Stimulated activated CD8-positive, alpha-beta memory T cell treated with anti-CD3 and anti-CD28 coated beads, Interleukin-4, amount 100 ng/mL, for 48 hours (primary cell): ENCODE measurements around the gene MACROH2A1.

Experiments used
- DNase-seq: peaks from one replicate; pipeline ENCODE4 v3.0.0-alpha.2; 2020

MACROH2A1 gene

GRCh38 chr5:135398855-135399793 lies at the start of gene MACROH2A1:
Gene MACROH2A1 (minus strand): TSS chr5:135399231. CDS start chr5:135389093, 10,138 bp downstream.
- DNase-seq: peak; percentile 87

DNA sequence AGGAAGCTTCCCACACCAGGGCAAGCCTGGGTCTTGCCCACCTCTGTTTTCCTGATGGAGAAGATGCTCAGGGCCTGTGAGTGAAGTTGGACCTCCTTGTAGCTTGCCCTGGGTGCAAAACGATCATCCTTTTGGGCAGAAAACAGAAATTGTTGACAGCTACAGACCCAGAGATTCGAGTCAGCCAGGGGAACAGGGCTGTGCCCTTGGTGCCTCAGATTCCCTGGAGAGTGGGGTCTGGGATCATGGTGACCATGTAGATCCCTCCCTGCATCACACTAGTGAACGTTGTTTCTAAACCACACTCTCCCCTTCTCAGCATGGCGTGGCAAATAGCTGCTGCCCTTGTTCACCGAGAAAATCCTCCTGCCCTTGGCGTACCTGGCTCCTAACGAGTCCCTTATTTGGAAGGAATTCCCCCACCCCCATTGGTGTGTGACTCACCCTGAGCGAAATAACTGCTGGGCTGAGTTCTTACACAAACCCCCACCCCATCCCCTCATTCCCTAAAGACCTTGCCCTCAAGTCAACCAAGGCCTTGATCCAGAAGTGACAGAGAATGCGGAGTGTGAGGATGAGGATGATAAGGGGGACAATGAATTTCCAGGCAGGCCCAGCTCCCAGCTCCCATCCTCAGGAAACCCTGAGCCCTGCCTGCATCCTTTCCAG lies 49.2 kb upstream of the MACROH2A1 start:
- no peak for DNase-seq

DNA sequence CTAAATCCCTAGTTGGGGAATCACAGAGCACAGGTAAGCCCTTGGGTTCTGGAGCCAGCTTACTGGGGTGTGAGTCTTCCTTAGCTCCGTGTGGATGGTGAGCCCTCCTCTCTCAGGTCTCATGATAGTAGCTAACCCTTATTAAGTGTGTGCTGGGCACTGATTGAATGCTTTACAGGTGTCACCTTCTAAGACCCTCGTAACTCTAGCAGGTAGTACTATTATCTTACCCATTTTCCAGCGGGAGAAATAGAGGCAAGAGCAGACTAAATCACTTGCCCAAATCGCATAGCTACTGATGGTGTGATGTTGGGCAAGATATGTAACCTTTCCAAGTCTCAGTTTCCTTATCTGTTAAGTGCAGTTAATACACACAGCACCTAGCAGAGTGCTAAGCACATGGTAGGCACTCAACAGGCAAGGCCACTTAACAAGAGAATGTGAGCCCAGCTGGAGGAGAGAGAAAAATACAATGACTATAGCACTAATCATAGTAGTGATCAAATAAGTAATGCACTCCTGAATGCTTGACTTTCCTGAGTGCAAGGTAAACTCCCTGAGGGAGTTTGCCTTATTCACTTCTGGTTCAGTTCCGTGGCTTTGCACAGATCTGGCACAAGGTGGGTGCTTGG lies 48.4 kb upstream of the MACROH2A1 start, which contains the start of gene DCANP1:
TSS of gene DCANP1 (minus strand) at position 51 of the 632 bp plus-strand sequence. CDS start 240 bp downstream, outside the sequence.
- no peak for DNase-seq

DNA sequence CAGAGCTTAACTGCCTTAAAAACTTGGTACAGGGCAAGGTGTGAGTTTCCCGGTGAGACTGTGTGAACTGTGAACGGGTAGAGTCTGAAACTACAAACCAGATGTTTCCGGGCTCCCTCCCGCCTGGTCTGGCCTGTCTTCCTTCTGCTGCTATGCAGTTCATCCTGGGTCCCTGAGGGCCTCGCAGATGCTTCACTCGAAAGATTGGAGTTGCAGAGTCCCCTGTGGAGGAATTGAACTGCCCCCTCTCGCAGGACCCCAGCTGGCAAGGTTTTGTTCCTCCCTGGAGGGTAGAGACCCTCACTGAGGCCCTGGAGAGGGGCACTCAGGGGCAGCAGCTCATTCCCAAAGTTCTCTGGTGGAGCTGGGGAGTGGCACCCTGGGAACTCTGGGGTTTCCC lies 47.6 kb upstream of the MACROH2A1 start:
- DNase-seq: no peak

- no peak for DNase-seq
These were observed 47.2 kb upstream of the MACROH2A1 start for GRCh38 chr5:135446206-135446605.

GRCh38 chr5:135445306-135445985 lies 46.4 kb upstream of the MACROH2A1 start:
- no peak for DNase-seq

DNA sequence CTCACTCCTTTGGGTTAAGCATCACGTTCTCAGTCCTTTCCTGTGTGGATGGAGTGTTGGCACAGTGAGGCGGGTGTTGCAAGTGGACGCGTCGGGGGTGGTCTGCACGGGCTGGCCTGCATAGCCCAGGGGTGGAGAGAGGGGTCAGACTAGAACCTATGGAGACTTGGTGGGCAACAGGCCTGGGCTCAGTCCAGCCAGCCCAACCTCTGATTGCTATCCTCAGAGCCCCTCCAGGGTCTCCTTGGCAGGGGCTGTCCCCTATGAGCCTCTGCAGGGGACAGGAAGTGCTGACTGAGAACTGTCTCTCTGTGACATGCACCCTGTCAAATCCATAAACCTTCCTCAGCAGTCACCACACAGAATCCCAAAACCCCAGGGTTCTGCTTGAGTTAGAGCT lies 45.9 kb upstream of the MACROH2A1 start:
- no peak for DNase-seq

DNA sequence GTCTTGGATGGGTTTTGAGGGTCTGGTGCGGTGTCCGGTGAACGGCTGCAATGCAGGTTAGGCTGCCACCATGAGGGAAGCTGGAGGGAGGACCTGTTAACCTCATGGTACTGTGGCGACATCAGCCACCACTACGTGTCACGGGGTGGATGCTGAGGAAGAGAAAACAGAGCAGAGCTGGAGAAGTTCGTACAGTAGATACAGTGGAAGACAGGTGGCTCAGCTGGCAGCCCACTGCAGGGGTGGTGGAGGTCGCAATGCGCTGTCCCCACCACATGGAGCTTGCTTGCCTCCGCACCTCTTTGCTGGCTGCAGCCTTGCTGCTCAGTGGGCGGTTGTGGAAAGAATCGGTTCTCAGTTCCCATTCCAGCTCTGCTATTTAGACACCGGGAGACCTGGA lies 45.3 kb upstream of the MACROH2A1 start:
- DNase-seq: no peak

DNA sequence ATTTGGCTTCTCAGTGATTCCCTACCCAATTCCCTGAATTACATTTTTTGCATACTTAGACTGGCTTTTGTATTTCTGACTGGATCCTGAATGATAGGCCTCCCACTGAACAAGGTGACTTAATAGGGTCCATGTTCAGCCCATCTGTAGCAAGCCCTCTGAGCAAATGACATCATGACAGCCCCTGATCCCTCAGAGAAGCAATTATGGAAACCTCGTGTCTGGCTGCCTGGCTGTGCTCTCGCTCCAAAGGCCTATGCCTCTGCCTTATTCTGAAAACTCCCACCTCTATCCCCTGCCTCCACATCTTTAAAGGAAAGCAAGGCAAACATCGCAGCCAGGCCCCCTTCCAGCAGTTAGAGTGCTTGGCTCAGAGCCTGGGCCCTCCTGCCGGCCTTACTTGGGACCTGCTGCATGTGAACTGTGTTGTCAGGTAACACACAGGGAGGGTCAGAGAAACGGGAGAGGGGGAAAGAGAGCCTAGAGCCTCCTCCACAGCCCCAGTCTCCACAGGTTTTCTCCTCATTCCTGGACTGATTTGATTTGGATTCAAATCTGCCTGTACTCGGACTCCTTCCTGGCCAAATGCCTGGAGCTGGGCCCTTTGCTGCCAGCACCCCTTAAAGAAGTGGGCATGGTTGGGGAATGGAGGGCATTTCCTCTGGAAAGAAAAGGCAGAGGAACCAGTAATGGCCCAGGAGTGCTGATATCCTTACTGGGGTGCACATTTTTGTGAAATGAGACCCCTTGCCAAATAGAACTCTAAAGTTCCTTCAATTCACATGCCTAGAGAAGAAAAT lies 44.3 kb upstream of the MACROH2A1 start:
- no peak for DNase-seq

DNA sequence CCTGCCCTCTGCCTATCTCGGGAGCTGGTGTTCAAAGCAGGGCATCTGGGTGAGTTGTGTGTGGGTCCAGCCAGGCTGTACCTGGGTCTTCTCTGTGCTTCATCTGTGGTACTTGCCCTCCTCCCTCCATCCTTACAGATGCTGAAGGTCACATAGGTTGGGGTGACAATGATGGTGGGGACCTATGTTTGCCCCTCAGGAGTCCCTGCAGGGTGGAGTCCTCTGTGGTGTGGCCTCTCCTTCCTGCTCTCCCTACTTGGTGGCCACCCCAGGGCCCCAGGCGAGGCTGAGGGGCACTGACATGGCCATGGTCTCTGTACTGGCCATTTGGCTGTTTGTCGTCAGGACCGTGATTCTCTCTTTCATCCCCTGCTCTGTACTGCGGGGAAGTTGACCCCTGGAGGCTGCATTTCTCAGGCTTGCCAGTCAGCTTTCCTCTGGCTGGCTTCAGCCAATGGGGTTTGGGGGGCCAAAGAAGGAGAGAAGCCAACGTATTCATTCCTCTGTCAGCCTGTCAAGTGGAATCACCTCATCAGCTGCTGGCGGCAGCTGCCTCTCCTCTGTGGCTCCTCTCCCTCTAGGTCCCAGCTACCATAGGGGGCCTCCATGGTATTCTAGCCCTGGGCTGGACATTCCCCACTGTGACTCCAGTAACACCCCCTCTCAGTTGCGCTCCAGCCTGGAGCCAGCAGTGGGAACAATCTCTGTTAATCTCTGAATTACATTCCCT lies 43.6 kb upstream of the MACROH2A1 start:
- DNase-seq: peak; percentile 11

DNA sequence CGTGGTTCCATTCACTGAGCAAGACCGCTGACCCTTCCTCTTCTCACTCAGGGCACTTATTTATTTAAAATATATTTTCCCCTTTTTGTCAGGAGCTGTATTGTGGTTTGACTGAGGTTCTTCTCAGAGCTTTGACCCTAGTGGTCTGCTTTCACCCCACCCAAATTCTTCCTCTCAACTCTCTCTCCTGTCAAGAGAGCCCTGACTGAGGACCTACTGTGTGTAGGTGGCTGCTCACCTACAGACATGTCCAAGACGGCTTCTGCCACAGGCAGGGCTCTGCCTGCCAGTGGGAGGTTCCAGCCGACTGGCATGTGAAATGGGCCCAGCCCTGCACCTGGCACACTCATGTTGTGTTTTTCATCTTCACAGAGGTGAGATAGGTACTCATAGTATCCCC lies 42.9 kb upstream of the MACROH2A1 start:
- DNase-seq: peak; percentile 1

DNA sequence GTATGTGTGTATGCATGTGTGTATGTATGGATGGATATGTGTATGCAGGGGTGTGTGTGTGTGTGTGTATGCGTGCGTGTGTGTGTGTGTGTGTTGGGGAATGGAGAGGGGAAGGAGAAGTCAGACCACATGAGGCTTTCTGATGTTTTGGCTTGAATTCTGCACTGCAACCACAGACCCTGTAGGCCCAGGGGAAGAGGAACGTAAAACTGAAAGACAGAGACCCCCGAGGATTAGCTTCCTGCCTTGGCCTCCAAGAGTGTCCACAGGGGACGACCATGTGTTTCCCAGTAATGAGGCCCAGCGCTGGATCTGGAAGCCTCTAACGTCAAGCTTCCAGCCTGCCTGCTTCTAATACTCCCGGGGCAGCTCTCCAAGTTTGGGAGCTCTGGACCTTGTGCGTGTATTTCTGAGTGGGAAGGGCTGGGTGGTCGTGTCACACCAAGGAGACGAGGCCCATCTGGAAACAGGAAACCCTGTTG lies 42.4 kb upstream of the MACROH2A1 start:
- DNase-seq: peak; percentile 17

GRCh38 chr5:135440916-135441315 lies 41.9 kb upstream of the MACROH2A1 start:
- DNase-seq: no peak

DNA sequence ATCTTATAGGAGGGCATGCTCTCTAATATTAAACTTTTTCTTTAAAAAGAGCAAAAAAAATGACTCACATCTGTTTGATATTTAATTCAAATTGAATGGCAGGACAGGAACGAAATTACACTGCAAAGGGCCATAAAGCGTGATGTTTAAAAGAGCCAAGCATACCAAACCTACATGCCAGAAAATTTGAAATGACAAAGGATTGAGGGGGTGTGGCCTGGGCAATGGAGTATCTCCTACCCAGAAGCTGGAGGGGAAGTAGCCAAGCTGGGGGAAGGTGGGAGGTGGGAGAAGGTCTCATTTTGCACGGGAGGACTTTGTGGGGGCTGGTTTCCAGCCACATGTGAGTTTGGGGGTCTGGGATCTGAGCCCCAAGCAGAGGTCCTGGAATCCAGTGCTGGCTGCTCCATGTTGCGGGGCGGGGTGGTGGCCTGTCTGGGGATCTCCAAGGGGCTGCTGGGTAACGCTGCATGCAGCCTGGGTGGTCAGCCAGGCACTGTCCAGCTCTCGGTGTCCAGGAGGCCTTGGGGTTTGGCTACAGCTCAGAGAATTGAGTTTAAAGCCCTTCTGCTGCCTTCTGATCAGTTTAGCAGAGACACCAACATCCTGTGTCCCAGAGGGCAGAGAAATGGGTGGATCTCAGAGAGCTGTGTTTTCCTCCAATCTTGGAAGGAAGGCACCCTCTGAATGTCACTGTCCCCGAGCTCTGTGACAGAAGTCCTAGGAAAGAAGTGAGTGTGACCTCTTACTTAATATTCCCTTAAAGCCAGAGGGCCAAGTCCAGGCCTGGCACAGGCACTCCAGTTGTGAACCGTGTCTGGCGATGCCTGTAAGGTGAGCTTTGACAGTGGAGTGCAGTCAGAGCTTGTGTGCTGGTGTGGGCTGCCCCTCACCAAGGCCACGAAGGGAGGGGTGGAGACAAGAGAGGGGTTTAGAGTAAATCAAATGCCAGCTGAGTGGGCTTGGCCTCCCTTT lies 40.5 kb upstream of the MACROH2A1 start:
- peak; percentile 9 for DNase-seq

- peak; percentile 10 for DNase-seq
These were observed 39.7 kb upstream of the MACROH2A1 start for GRCh38 chr5:135438636-135439221.

- peak; percentile 13 for DNase-seq
These were observed 38.9 kb upstream of the MACROH2A1 start for GRCh38 chr5:135437796-135438560.

- DNase-seq: peak; percentile 15
These were observed 38.4 kb upstream of the MACROH2A1 start for GRCh38 chr5:135437422-135437795.

DNA sequence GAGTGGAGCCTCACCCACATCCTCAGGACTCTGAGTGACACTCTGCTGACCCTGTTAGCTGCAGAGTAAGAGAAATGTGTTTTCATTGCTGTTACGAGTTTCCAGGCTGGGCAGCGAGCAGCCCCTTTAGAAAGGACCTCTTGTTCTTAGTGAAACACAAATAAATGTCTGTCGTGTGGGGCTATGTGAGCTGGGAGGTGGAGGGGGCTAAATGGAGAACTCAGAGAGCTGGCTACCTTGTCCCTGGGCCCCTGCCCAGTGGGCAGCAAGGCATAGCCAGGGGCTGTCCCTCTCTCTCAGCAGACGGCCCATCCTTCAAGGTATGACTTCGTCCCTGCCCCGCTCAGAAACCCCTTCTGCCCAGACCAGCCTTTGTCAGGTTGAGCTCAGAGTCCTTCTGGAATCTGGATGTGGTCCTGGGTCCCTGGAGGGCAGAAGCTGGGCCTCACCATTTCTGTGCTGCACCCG lies 38.0 kb upstream of the MACROH2A1 start:
- no peak for DNase-seq
